Thyroid gland (tissue), 4 donors: ENCODE measurements around the gene TAS2R41. TPM values are rescaled to one million over a fixed set of nuclear protein-coding genes. Genes with fewer than 3 reads are reported as not detected.

Source experiments
- DNase-seq, 2 donors: peaks; one replicate each; pipeline ENCODE4 v3.0.0-alpha.2; 2019
- H3K27ac ChIP-seq, 3 donors: fragments of 200-600 bp; sonication (generic); 1 replicate in 2 of 3; 2 replicates in 1 of 3; pipeline ENCODE4 v1.5.1; 2016 to 2019; ENCODE audit warnings: mild to moderate bottlenecking in 1 of 3, moderate library complexity in 1 of 3
- H3K27me3 ChIP-seq: fragments of 200-600 bp; sonication (generic); one replicate; pipeline ENCODE4 v1.5.1; 2019
- H3K36me3 ChIP-seq, 2 donors: fragments of 200-600 bp; sonication (generic); one replicate each; pipeline ENCODE4 v1.5.1; 2016 to 2019
- H3K4me1 ChIP-seq, 2 donors: fragments of 200-600 bp; sonication (generic); one replicate each; pipeline ENCODE4 v1.5.1; 2017 to 2019
- H3K4me3 ChIP-seq, 3 donors: fragments of 200-600 bp; sonication (generic); replicated peaks in 1 of 3; 1 replicate in 2 of 3; 2 replicates in 1 of 3; pipeline ENCODE4 v1.5.1; 2016; ENCODE audit warnings: mild to moderate bottlenecking in 1 of 3
- H3K9me3 ChIP-seq: fragments of 200-600 bp; sonication (generic); one replicate; pipeline ENCODE4 v1.5.1; 2017
- POLR2A ChIP-seq, 2 donors: fragments of 450-650 bp; IDR thresholded peaks; one replicate each; pipeline ENCODE4 v1.6.1; 2017; ENCODE audit warnings: antibody characterized with exemption in 2 of 2, mild to moderate bottlenecking in 2 of 2, moderate library complexity in 1 of 2
- WGBS, 2 donors: methylation state at CpG; one replicate each; pipeline ENCODE4 v1.1.5; 2017; 5-methylcytosine and 5-hydroxymethylcytosine counted together
- intact Hi-C: fragments of 100-400 bp; cut with DNase I; formaldehyde crosslinking; loops from one replicate; pipeline ENCODE4 v1.15.1; 2023
- total RNA-seq, 4 donors: library from RNA; depleted of rRNA; stranded (reverse); fragments of >200 nt; gene quantifications; one replicate each; pipeline ENCODE4 v1.2.3, GENCODE V29; 2016
- TF ChIP-seq, protein P1 (sequence below), 6 experiments: fragments of 200-600 bp in 3 of 6; fragments of 450-650 bp in 3 of 6; sonication (generic) in 3 of 6; IDR thresholded peaks; one replicate each; pipeline ENCODE4 v1.5.1; 2016 to 2019; ENCODE audit warnings: antibody characterized with exemption in 6 of 6, mild to moderate bottlenecking in 2 of 6, inconsistent platforms in 1 of 6, moderate library complexity in 1 of 6

Gene TAS2R41
- total RNA-seq, 4 donors from 2014 or later, result not detected

DNA sequence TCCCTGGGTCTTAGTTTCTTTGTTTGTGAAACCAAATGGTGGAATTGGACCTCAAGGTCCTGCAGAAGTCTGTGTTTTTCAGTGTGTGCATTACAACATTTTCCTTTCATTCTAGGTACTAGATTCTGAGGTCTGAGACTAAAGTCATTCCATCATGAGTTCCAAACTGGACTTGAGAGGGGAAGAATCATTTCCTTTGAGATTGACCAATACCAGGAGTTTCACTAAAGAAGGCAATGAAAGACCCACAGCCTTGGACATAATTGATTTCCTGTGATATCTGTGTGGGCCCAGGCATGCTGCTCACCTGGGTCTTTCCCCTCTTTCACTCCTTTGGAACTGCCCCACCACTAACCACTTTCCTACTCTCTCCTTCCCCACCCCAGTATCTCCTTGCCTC, 18.2 kb downstream of the TAS2R41 start:
- Histone ChIP-seq H3K4me3 (no peak overlapping the region), H3K27ac (no peak overlapping the region), H3K27me3 (no peaks in the 10 kb centered on the region), H3K36me3 (no peaks in the 10 kb centered on the region), H3K9me3 (no peaks in the 10 kb centered on the region), H3K4me1 (peaks cover 0 to 7% of the 10 kb centered on the region in 2 donors)
- intact Hi-C loops, result no loop called here
- DNase-seq, result no peak
- TF ChIP-seq, protein P1, sequence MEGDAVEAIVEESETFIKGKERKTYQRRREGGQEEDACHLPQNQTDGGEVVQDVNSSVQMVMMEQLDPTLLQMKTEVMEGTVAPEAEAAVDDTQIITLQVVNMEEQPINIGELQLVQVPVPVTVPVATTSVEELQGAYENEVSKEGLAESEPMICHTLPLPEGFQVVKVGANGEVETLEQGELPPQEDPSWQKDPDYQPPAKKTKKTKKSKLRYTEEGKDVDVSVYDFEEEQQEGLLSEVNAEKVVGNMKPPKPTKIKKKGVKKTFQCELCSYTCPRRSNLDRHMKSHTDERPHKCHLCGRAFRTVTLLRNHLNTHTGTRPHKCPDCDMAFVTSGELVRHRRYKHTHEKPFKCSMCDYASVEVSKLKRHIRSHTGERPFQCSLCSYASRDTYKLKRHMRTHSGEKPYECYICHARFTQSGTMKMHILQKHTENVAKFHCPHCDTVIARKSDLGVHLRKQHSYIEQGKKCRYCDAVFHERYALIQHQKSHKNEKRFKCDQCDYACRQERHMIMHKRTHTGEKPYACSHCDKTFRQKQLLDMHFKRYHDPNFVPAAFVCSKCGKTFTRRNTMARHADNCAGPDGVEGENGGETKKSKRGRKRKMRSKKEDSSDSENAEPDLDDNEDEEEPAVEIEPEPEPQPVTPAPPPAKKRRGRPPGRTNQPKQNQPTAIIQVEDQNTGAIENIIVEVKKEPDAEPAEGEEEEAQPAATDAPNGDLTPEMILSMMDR (IDR thresholded peaks at IDR 0.05), result no peak
- TF ChIP-seq POLR2A (IDR thresholded peaks at IDR 0.05), result no peak

DNA sequence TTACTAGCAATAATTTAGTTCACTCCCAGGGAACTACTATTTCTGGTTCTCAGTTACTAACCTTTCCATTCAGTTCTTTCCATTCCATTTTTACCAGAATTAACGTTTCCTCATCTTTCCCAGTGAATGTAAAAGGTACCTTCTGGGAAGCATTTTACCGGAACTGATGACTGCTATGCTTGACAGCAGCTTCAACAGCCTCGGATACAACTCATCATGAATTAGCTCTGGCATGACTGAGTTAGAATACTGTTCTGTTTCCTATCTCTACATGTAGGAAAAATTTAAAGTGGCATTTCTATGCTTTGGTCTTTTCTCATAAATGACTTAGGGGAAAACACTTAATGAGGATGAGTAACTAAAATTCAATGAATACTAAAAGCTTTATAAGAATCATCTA, 18.6 kb downstream of the TAS2R41 start:
- no peaks in the 10 kb centered on the region for H3K9me3 ChIP-seq
- DNase-seq, result peak in 1 of 2 donors; percentile 10
- H3K4me1 ChIP-seq, result peaks cover 0 to 7% of the 10 kb centered on the region in 2 donors
- H3K36me3 ChIP-seq, result no peaks in the 10 kb centered on the region
- intact Hi-C loops, result no loop called here
- no peaks in the 10 kb centered on the region for H3K27me3 ChIP-seq
- 25 to 27% methylated on average over 3 of the region's 3 CpGs for WGBS, 2 donors
- TF ChIP-seq, protein P1 (IDR thresholded peaks at IDR 0.05), result no peak
- TF ChIP-seq POLR2A (IDR thresholded peaks at IDR 0.05), result no peak
- H3K4me3 ChIP-seq, result no peak overlapping the region
- H3K27ac ChIP-seq, result no peak overlapping the region

DNA sequence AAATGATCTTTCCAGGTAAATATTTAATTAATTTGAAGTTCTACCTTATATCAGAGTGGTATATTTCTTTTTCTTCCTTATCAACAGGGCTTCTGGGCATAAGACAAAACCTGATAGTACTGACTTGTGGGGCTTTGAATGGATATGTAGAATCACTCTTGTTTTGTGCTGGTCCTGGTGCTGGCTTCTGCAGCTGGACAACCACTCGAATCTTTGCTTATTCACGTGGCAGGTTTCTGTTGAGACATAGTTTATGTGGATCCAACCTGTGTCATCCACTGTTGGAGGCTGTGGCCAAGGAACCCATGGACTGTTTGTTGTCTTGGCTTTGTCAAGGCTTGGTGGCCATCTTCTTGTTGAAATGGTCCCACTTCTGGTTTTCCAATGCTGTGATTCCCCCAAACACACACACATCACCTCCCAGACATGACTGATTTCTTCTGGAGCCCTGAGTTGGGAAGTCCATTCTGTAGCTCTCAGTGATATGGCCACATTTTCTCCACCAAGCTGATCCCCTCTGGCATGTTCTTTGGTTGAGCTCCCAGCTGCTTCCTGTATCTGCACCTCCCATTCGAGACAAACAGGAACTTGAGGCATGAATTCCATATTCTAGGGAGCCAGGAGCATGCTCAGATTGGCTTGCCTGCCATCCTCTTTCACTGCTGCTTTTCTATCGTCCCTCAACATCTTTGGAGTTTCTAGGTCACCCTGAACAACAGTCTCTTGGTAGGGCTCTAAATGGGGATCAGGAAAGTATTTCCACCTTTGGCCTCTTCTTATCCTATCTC, 19.5 kb downstream of the TAS2R41 start:
- DNase-seq, result no peak
- Histone ChIP-seq H3K4me1 (peaks cover 0 to 7% of the 10 kb centered on the region in 2 donors), H3K36me3 (no peaks in the 10 kb centered on the region), H3K27me3 (no peaks in the 10 kb centered on the region), H3K9me3 (no peaks in the 10 kb centered on the region), H3K27ac (no peak overlapping the region), H3K4me3 (no peak overlapping the region)
- WGBS, 2 donors, result 86 to 93% methylated on average over 4 of the region's 4 CpGs
- intact Hi-C loops, result no loop called here
- TF ChIP-seq, protein P1 (IDR thresholded peaks at IDR 0.05), result no peak
- no peak for TF ChIP-seq POLR2A (IDR thresholded peaks at IDR 0.05)

DNA sequence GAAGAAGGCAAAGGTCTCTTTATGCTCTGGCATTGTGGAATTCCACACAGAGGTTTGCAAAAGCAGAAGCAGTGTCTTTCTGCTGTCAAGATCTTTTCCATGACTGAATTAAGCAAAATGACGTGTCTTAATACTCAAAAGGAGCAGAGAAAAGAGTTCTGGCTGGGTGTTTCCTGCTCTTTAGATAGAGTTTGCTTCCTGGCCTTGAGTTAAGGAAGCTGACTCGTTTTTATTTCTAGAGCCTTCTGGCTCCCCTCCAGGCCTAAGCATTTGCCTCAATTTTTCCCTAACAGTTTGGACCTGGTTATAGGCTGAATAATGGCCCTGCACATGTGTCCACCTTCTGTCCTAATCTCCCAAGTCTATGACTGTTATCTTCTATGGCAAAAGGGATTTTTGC, 21.6 kb downstream of the TAS2R41 start:
- intact Hi-C loops, result no loop called here
- Histone ChIP-seq H3K36me3 (no peaks in the 10 kb centered on the region), H3K4me3 (no peak overlapping the region), H3K27ac (peak overlapping the region in 2 of 3 donors; percentile 42 to 44), H3K9me3 (no peaks in the 10 kb centered on the region), H3K4me1 (peaks cover 0 to 7% of the 10 kb centered on the region in 2 donors), H3K27me3 (no peaks in the 10 kb centered on the region)
- WGBS, 2 donors, result 38 to 42% methylated on average over 2 of the region's 2 CpGs
- TF ChIP-seq, protein P1 (IDR thresholded peaks at IDR 0.05), result no peak
- TF ChIP-seq POLR2A (IDR thresholded peaks at IDR 0.05), result no peak
- DNase-seq, result no peak

DNA sequence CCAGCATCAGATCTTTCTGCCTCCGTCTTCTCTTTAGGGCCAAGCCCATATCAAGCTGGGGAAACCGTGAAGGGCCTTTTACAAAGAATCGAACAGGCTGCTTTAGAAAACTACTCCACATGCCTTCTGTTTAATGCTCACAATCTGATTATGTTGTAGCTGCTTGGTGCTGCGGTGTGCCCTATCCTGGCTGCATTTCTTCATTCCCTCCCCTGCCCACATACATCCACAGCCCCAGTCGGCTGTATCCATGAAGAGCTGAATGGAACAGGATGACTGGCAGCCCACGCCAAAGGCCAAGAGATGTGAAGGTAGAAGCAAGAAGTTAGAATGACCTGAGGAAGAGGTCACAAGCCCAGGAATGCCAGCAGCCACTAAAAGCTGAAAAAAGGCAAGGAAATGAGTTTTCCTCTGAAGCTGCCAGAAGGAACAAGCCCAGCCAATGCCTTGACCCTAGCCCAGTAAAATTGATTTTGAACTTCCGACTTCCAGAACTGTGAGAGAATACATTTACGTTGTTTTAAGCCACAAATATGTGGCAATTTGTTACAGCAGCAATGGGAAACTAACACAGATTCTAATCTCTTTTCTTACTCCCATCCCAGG, 22.2 kb downstream of the TAS2R41 start:
- no peak overlapping the region for H3K4me3 ChIP-seq
- intact Hi-C loops, result no loop called here
- no peaks in the 10 kb centered on the region for H3K36me3 ChIP-seq
- H3K9me3 ChIP-seq, result no peaks in the 10 kb centered on the region
- peak overlapping the region in 2 of 3 donors; percentile 42 to 44 for H3K27ac ChIP-seq
- H3K27me3 ChIP-seq, result no peaks in the 10 kb centered on the region
- H3K4me1 ChIP-seq, result peaks cover 0 to 7% of the 10 kb centered on the region in 2 donors
- TF ChIP-seq, protein P1 (IDR thresholded peaks at IDR 0.05), result no peak
- TF ChIP-seq POLR2A (IDR thresholded peaks at IDR 0.05), result no peak
- DNase-seq, result no peak
- WGBS, 2 donors, result 75 to 78% methylated on average over 8 of the region's 8 CpGs
